ENCODE results near the gene SGTA.

Gene SGTA

GRCh38 chr19:2774083-2774679 is 8.9 kb downstream of the SGTA start:
- H3K4me3 ChIP-seq (ENCODE audit: low read depth, low read length): no peak overlapping the region

GRCh38 chr19:2771786-2772674 is 11.0 kb downstream of the SGTA start:
- H3K4me3 ChIP-seq (ENCODE audit: low read depth, low read length): no peak overlapping the region

DNA sequence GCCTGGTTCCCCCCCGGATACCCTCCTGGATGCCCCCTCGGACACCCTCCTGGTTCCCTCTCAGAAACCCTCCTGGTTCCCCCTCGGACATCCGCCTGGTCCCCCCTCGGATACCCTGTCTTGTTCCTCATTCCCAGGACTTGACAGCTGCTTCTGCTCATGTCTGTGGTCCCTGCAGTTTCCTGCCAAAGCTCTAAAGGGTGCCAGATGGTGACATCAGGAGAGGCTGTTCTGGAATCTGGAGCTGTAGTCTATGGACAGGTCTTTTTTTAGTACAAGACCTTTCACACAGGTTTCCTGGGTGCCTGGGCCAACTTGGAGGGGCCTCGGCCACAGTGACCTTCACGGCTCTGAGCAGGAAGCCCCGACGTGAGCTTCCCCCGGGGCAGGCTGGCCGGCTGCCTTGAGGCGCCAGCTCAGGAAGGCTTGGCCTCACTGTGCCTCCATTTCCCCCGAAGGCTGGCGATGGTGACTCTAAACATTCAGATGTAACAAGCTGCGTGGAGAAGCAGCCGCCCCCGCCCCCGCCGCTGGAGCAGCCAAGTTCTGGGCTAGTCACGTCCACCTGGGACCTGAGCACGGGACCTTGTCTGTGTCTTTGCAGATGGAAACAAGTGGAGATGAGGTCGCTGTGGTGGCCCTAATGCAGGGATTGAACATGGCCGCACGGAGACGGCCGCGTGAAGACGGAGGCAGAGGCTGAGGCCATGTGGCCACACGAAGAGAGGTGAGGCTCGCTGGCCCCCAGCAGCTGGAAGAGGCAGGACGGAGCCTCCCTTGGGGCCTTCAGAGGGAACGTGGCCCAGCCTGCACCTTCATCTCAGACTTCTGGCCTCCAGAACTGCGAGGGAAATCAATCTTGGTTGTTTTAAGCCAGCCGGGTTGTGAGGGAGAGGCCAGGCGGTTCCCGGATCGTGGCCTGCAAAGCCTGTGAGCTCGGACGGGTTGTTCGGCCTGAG is 12.7 kb downstream of the SGTA start:
- no peak overlapping the region for H3K4me3 ChIP-seq (ENCODE audit: low read depth, low read length)

DNA sequence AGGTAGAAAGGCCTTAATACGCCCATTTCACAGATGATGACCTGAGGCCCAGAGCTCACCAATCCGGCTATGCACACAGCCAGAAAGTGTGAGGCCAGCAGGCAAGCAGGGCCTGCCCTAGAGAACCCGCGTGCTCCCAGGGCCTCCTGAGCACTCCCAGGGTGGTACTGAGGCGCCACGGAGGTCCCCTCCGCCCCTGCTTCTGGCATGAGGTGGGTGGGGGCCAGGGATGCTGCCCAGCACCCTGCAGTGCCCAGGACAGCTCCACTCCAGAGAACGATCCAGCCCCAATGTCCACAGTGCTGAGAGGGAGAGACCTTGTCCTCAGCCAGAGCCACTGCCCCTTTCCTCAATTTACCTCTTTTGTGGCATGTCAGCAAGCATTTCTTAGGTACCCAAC is 13.9 kb downstream of the SGTA start:
- no peak overlapping the region for H3K4me3 ChIP-seq (ENCODE audit: low read depth, low read length)

- no peak overlapping the region for H3K4me3 ChIP-seq (ENCODE audit: low read depth, low read length)
These were observed 14.5 kb downstream of the SGTA start for GRCh38 chr19:2768365-2769132.

GRCh38 chr19:2767688-2768087 is 15.4 kb downstream of the SGTA start:
- H3K4me3 ChIP-seq (ENCODE audit: low read depth, low read length): no peak overlapping the region

DNA sequence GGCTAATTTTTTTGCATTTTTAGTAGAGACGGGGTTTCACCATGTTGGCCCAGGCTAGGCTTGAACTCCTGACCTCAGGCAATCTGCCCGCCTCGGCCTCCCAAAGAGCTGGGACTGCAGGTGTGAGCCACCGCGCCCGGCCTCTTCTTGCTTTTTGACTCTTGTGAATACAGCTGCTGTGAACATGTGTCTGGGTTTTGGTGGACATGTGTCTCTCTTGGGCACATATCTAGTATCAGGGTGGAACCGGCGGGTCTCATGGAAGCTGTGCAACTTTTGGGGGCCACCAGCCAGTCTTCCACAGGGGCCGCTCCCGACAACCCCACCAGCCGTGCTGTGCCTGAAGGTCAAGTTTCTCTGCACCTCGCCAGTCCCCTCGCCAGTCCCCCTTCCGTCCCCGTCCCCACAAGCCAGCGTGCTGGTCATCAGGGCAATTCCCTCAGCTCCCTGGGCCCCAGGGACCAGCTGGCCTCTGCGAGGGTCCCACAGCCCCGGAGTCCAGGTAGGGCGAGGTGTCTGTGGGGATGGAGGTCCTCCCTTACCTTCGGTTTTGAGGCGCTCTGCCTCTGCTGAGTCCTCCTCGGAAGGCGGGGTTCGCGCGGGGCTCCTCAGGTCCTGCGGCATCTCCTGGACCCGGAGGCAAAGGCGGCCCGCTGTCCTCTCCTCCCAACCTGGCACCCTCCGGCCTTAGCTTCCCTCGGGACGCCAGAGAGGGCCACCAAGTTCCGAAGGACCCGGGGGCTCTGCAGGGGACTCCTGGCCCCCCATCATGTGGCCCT is 16.3 kb downstream of the SGTA start:
- H3K4me3 ChIP-seq (ENCODE audit: low read depth, low read length): no peak overlapping the region

- no peak overlapping the region for H3K4me3 ChIP-seq (ENCODE audit: low read depth, low read length)
These were observed 17.7 kb downstream of the SGTA start for GRCh38 chr19:2765376-2765775.

- H3K4me3 ChIP-seq (ENCODE audit: low read depth, low read length): no peak overlapping the region
These were observed 18.1 kb downstream of the SGTA start for GRCh38 chr19:2764945-2765344.

GRCh38 chr19:2763687-2764086 is 19.4 kb downstream of the SGTA start:
- H3K4me3 ChIP-seq (ENCODE audit: low read depth, low read length): no peak overlapping the region

DNA sequence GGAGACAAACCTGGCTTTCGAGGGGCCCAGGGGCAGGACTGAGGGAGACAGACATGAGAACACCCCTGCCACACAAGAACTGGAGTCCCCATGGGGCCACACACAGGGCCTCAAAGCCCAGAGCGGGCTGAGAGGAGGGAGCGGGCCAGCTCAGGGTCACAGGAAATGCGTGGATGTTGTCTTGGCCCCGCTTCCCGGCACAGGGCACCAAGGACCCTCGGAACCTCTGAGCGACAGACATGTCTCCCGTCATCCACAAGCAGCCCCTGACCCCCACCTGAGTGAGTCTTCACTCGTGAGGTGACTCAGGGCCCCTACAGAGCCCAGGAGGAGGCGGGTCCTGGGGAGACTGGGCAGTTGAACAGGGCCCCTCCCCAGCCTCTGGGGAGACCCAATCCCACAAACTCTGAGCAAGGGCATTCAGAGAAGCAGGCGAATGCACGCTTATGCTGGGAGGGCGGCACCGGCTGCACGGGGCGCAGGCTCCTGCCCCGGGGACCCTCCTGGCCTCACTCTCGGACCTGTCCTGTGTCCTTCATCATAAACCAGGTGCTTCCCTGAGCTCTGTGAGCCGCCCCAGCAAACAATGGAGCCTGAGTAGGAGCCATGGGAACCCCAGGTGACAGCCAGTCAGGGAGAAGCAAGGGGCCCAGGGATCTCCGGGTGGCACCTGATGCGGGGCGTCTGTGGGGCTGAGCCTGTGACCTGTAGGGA is 20.1 kb downstream of the SGTA start:
- no peak overlapping the region for H3K4me3 ChIP-seq (ENCODE audit: low read depth, low read length)

DNA sequence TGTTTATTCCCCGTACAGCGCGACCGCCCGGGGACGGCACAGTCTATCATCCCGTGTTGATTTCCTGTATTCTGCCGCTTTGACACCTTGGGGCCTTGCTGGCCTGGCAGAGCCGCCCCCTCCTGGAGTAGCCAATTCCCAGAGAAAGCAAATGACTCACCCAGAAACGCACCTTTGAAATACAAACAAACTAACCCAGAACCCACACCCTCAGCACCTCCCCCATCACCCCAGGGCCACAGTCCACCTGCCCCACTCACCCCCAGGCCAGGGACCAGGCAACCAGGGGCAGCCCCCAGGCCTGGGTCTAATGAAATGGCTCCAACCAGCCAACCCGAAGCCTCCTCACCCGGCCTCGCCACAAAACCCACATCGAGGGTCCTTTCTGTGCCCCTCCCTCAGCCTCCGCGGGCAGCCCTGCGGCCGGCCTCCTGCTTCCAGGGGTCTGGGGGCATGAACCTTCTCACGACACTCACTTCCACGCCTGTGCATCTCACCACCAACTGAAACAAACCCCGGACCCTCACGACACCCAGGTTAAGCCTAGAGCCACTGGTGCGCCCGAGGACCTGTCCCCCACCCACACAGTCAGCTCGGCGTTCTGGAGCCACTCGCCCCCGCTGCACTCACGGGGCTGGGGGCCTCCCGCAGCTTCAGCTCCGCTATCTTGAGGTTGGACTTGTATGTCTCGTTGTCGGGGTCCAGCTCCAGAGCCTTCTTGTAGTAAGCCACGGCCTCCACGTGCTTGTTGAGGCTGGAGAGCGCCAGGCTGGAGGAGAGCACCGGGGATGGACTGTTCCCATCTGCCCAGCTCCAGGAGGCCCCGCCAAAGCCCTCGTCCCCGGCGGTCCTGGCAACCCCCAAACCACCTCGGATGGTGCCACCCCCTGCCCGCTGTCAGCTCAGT is 20.9 kb downstream of the SGTA start:
- no peak overlapping the region for H3K4me3 ChIP-seq (ENCODE audit: low read depth, low read length)

- no peak overlapping the region for H3K4me3 ChIP-seq (ENCODE audit: low read depth, low read length)
These were observed 21.8 kb downstream of the SGTA start for GRCh38 chr19:2761309-2761677.

DNA sequence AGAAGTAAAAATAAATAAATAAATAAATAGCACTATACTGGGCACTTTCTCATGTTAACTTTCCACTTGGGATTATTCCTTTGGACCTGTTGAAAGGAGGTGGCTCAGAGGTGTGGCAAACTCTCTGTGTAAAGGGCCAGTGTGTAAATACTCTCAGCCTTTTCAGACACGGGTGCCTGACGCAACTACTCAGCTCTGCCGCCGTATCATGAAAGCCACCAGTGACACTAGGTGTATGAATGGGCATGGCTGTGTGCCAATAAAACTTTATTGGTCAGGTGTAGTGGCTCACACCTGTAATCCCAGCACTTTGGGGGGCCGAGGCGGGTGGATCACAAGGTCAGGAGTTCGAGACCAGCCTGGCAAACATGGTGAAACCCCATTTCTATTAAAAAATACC is 23.1 kb downstream of the SGTA start:
- H3K4me3 ChIP-seq (ENCODE audit: low read depth, low read length): no peak overlapping the region

DNA sequence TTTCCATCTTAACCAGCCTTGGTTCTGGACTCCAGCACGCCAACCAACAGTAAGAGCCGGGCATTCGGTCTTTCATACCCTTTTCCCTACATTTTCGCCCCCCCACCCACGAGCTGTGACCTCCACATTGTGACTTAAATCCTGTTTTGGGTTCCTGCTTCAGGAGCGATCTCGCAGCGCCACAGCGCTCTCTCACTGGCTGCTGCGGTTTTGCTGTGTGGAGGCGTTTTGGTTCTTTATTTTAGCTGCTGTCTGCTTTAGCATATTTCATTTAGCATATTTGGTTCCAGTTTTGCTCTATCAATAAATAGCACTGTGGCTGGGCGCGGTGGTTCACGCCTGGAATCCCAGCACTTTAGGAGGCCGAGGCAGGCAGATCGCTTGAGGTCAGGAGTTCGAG is 23.7 kb downstream of the SGTA start:
- no peak overlapping the region for H3K4me3 ChIP-seq (ENCODE audit: low read depth, low read length)

DNA sequence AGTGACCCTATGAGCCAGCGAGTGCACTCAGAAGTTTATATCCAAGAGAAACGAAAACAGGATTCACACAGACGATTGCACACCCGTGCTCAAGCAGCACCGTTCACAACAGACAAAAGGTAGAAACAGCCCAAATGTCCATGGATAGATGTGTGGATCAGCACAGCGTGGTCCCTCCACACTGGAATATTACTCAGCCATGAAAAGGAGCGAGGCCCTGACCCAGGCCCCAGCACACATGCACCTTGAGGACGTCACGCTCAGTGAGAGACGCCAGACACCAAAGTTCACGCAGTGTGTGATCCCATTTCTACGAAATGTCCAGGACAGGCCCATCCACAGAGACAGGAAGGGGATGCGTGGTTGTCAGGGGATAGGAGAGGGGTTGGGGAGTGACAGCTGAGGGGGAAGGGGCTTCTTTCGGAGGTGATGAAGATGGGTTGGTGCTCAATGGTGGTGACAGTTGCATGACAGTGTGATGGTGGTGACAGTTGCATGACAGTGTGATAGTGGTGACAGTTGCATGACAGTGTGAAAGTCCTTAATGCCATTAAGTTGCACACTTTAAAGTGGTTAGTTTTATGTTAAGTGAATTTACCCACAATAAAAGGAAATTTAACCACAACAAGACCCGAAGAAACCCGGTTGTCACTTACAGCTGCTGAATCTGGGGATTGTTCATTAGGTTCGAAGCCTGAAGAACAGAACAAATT is 24.3 kb downstream of the SGTA start:
- H3K4me3 ChIP-seq (ENCODE audit: low read depth, low read length): no peak overlapping the region

Measured in iPS-11a (cell line).